COR-L47 (cell line): ENCODE measurements around the gene FTCD.
"Not testable (repeated sequence)": the region's sequence is repeated elsewhere in the genome, so short reads cannot be mapped to it uniquely, and the experiment has no call there.

Experiments
- DNase-seq: peaks from one replicate; lab custom pipeline; 2025; lab: John Stamatoyannopoulos, UW

The FTCD gene

GRCh38 chr21:46171996-46172862 is 16.9 kb upstream of the FTCD start:
- no peak for DNase-seq

DNA sequence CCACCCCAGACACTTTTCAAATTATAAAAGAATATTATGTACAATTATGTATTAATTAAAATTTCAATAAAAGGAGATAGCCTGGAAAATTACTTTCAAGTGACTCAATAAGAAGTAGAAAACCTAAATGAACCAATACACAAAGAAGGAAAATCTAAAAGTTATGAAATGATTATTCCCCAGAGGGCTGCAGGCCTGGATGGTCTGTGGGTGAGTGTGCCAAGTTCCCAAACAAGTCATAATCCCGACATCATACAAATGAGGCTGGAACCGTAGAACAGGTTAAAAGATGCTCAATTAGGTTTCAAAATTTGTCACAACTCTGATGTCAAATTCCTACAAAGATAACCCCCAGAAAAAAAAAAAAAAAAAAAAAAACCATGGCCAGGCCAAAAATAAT is 16.2 kb upstream of the FTCD start:
- no peak for DNase-seq

DNA sequence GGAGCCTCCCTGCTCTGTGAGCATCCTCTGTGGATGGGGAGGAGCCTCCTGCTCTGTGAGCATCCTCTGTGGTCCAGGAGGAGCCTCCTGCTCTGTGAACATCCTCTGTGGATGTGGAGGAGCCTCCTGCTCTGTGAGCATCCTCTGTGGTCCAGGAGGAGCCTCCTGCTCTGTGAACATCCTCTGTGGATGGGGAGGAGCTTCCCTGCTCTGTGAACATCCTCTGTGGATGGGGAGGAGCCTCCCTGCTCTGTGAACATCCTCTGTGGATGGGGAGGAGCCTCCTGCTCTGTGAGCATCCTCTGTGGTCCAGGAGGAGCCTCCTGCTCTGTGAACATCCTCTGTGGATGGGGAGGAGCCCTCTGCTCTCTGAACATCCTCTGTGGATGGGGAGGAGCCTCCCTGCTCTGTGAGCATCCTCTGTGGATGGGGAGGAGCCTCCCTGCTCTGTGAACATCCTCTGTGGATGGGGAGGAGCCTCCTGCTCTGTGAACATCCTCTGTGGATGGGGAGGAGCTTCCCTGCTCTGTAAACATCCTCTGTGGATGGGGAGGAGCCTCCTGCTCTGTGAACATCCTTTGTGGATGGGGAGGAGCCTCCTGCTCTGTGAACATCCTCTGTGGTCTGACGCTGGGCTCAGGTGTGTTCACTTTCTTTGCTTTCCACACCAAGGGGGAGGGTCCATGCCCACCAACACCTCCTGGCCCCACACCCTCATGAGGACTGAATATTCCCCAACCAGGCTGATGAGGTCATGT is 15.2 kb upstream of the FTCD start:
- DNase-seq, result not testable (repeated sequence)

DNA sequence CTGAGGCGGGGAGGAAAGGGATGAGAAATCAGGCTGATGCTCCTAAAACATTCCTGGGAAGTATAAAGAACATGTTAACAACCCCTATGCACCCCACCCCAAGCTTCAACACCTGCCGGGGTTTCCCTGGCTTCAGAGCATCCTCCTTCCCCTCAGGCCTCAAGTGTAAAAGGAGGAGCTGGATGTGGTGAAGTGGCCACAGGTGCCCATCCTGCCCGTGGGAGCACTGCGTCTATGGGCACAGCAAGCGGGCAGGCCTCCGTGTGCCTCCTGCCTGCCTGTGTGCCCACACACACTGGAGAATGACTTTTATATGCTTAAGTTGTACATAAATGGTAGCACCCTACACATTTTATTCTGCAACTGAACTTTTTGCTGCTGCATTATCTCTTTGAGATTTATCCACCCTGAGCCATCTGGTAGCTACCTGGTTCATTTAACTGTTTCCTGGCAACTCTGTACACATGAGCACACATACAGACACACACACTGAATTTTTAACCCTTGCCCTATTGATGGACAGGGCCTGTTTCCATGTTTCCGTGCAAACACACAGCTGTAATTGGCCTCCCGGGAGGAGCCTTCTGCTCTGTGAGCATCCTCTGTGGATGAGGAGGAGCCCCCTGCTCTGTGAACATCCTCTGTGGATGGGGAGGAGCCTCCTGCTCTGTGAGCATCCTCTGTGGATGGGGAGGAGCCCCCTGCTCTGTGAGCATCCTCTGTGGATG is 13.4 kb upstream of the FTCD start:
- DNase-seq, result no peak

DNA sequence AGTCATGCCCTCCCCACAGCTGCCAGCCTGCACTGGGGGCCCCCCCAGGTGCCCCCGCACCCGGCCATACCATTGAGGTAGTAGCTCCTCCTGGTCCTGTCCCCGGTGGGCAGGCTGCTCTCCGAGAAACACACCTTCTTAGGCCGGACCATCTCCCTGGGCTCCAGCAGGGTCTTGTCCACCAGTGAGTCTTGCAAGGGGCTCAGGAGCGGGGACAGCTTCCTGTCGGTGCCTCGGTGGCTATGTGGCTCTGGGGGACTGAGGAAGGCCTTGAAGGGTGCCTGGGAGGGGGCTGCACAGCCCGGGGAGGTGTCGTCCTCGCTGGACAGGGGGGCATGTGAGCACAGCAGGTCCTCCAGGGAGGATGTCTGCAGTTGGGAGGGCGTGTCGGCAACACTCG is 12.9 kb upstream of the FTCD start:
- DNase-seq, result no peak

DNA sequence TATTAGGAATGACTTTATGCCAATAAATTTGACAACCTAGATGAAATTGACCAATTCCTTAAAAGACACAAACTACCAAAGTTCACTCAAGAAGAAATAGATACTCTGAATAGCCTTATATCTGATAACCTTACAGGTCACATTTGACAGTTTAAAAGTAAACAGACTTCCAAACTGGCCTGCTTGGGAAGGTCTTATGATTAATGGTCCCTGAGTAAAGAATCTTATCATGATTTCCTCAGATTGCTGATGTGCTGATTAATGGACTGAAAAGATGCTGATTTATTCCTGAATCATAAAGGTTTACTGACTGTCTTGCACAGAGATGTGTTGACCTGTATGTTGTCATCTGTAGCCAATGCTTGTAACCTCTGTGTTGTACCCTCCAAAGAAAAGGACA is 9.7 kb upstream of the FTCD start:
- no peak for DNase-seq

- DNase-seq, result no peak
These were observed 8.0 kb upstream of the FTCD start for GRCh38 chr21:46163380-46163779.

GRCh38 chr21:46161633-46162592 is 6.5 kb upstream of the FTCD start:
- DNase-seq, result no peak

GRCh38 chr21:46160907-46161632 is 5.7 kb upstream of the FTCD start:
- no peak for DNase-seq

- DNase-seq, result no peak
These were observed 5.2 kb upstream of the FTCD start for GRCh38 chr21:46160657-46160906.

DNA sequence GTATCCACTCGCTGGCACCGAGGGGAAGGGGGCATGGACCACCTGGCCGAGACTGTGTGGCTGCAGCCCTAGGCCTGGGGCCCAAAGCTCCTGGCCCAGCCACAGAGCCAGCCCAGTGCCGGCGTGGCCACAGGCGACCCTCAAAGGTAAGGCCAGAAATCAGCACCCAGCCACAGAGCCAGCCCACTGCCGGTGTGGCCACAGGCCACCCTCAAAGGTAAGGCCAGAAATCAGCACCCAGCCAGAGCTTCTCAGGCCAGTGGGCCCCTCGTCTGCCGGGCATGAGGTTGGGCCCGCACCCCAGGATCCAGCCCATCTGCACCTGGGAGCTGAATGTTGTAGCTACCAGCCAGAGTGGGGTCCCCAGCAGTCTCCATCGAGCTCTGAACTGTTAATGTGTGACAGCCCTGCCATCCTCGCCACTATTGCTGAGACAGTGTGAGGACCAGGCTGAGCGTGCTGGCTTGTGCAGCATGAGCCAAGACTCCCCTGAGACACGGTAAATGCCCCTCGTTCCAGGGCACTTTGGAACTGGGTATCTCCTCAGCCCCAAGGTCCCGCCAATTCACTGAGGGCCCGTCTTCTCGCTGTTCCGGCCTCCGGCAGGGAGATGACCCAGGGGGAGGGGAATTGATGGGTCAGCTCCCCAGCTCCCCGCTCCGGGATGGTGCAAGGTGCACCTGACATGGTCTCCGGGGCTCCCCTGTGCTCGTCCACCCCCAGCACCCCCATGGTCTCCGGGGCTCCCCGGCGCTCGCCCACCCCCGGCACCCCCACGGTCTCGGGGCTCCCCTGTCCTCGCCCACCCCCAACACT is 4.7 kb upstream of the FTCD start:
- DNase-seq, result no peak

DNA sequence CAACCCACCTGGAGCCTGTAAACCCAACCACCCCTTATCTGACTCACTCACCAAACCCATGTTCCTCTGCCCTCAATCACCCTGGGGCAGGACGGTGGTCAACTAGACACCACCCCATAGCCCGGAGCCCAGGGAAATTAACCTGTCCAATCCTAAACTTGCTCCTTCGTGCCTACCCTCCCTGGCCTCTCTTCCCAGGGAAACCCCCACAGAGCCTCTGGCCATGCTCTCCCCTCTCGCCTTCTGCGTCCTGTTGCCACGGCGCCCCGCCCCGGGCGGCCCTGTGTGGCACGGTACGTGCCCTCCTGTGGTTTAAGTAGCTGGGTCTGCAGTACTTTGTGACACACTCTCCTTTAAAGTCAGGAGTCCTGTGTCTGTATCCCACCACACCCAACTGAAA is 4.0 kb upstream of the FTCD start:
- no peak for DNase-seq

DNA sequence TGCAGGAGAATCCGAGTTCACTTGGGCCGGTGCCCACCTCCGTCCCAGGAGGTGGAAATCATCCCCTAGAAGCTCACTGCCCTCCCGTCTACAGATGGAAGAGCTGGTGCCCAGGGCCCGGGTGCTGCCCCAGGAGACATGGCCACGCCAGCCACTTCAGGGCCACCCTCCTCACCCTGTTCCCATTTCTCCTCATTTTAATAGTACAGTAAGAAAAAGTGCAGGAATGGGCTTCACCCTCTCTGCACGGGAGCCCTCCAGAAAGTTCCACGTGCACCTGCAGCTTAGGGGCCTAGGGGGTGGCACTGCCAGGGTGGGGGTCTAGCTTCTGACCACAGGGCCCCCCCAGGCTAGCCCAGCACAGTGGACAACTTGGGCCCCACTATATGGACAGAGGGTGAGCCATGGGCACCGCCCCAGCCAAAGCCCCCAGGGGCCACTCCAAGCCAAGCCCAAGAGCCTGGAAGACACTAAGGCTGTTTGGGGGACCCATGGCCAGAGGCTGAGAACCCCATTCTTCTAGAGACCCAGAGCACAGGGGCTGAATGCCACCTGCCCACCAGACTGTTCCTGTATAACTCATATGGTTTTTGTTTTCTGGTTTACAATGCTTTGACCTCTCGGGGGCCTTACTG is 3.4 kb upstream of the FTCD start:
- no peak for DNase-seq

DNA sequence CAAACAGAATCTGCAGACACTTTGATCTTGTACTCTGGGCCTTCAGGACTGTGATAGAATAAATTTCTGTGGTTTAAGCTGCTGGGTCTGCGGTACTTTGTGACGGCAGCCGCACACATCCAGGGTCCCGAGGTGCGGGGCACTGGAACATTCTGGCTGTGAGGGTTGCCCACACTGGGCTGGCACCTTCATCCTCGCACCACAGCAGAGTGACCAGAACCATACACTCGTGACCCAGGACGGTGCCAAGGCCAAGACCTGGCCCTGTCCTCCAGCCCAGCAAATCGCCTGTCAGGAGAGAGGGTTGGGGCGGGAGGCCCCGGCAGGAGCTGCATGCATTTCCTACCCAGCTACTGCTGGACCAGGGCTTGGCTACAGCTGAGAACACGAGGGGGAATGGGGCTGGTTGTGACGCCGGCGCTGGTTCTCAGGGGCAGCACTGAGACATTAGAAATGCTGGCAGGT is 2.6 kb upstream of the FTCD start:
- DNase-seq, result no peak

- no peak for DNase-seq
These were observed 2.1 kb upstream of the FTCD start for GRCh38 chr21:46157396-46157986.

DNA sequence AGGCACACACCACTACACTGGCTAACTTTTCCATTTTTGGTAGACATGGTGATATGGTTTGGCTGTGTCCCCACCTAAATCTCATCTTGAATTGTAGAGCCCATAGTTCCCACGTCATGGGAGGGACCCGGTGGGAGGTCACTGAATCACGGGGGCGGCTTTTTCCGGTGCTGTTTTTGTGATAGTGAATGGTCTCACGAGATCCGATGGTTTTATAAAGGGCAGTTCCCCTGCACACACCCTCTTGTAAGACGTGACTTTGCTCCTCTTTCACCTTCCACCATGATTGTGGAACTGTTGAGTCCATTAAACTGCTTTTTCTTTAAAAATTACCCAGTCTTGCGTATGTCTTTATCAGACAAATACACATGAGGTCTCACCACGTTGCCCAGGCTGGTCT is 1.3 kb upstream of the FTCD start:
- no peak for DNase-seq

DNA sequence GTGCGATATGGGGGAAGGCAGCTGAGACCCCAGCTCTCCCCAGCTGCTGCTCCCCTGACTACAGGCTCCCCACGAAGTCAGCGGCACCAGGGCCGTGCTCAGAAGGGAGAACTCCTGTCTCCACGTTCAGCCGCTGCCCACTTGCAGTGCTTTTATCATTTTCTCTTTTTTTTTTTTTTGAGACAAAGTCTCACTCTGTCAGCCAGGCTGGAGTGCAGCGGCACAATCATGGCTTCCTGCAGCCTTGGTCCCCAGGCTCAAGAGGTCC is 933 bp upstream of the FTCD start:
- no peak for DNase-seq

GRCh38 chr21:46154955-46155513 is 345 bp downstream of the FTCD start:
- no peak for DNase-seq
